Activated naive CD4-positive, alpha-beta T cell treated with anti-CD3 and anti-CD28 coated beads, Interleukin-2, amount 50 U/mL, for 24 hours (primary cell): ENCODE data around the gene KBTBD12.

ENCODE experiments used
- H3K27ac Mint-ChIP-seq: one replicate; pipeline ENCODE4 v1.8.0; 2021; ENCODE audit warnings: mild to moderate bottlenecking, mixed read lengths
- H3K27me3 Mint-ChIP-seq: one replicate; pipeline ENCODE4 v1.8.0; 2021; ENCODE audit warnings: mixed read lengths
- H3K36me3 Mint-ChIP-seq: one replicate; pipeline ENCODE4 v1.8.0; 2021; ENCODE audit warnings: mixed read lengths
- H3K4me1 Mint-ChIP-seq: one replicate; pipeline ENCODE4 v1.8.0; 2021; ENCODE audit warnings: mixed read lengths
- H3K4me3 Mint-ChIP-seq: one replicate; pipeline ENCODE4 v1.8.0; 2021; ENCODE audit warnings: mild to moderate bottlenecking, mixed read lengths
- H3K9me3 Mint-ChIP-seq: one replicate; pipeline ENCODE4 v1.8.0; 2021; ENCODE audit warnings: mixed read lengths

The KBTBD12 gene

DNA sequence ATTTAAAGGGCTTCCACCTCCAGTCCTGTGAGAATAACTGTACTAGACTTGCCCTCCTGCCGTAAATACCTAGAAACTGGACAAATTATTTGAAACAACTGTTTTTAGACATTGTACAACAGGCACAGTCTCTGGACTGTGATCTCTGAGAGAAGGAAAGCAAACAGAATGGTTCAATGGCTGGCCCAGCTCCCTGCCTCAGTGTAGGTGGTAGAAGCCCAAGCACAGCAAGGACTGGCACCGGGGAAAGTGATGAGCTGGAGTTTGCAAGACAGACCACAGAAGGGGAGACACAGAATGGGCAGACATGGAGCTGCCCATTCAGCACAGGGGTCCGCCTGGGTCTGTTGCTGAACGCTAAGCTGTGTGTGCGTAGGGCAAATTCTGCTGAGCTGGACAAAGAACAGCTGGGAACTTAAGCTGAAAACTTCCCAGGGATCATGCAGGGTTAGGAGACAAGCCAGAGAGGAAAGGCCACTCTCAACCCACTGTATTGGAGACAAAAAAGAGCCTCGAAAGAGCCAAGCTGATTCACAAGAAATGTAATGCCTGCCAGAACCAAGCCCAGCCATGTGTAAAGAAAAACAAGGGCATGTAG lies 84.6 kb downstream of the KBTBD12 start:
- H3K27ac Mint-ChIP-seq = no peak overlapping the region
- no peaks in the 10 kb centered on the region for H3K4me1 Mint-ChIP-seq
- no peaks in the 10 kb centered on the region for H3K36me3 Mint-ChIP-seq
- no peaks in the 10 kb centered on the region for H3K9me3 Mint-ChIP-seq
- peaks cover 1% of the 10 kb centered on the region for H3K27me3 Mint-ChIP-seq
- H3K4me3 Mint-ChIP-seq = no peak overlapping the region

DNA sequence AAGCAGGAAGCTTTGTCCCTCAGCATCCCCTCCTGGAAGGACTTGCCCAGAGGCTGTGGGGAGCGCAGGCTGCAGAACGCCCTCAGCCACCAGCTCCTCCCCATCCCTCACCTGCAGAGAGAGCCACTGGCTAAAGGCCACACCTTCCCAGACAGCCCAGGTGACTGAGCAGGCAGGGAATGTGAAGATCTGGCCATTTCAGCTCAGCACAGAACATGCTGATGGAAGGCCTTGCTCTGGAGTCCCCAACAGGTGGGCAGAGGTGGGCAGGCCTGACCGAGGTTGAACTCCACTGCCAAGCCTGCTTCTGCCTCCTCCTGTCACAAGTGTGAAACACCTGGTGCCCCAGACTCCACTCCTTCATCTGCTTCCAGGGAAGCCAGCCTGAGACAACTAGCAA lies 86.5 kb downstream of the KBTBD12 start:
- Mint-ChIP-seq H3K9me3 (no peaks in the 10 kb centered on the region), H3K36me3 (no peaks in the 10 kb centered on the region), H3K4me3 (no peak overlapping the region), H3K27ac (no peak overlapping the region), H3K27me3 (no peaks in the 10 kb centered on the region), H3K4me1 (no peaks in the 10 kb centered on the region)

DNA sequence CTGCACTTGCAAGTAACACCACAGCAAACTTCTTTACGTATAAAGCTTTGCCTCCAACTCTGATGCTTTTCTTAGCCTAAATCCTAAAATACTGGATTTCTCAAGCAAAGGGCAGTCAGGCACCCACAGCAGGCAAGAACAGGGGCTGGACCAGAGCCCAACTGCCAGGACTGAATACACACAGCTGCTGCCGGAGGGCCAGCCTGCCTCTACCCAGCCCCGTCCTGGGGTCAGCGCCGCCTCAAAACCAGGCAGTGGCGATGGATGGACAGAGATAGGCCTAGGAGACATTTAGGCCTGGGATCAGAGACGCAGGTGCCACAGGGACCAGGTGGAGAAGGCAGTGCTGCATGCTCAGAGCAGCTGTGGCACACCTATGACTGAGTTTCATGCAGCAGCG lies 89.6 kb downstream of the KBTBD12 start:
- no peak overlapping the region for H3K27ac Mint-ChIP-seq
- H3K4me3 Mint-ChIP-seq = no peak overlapping the region
- no peaks in the 10 kb centered on the region for H3K36me3 Mint-ChIP-seq
- H3K4me1 Mint-ChIP-seq = no peaks in the 10 kb centered on the region
- H3K27me3 Mint-ChIP-seq = no peaks in the 10 kb centered on the region
- H3K9me3 Mint-ChIP-seq = no peaks in the 10 kb centered on the region

DNA sequence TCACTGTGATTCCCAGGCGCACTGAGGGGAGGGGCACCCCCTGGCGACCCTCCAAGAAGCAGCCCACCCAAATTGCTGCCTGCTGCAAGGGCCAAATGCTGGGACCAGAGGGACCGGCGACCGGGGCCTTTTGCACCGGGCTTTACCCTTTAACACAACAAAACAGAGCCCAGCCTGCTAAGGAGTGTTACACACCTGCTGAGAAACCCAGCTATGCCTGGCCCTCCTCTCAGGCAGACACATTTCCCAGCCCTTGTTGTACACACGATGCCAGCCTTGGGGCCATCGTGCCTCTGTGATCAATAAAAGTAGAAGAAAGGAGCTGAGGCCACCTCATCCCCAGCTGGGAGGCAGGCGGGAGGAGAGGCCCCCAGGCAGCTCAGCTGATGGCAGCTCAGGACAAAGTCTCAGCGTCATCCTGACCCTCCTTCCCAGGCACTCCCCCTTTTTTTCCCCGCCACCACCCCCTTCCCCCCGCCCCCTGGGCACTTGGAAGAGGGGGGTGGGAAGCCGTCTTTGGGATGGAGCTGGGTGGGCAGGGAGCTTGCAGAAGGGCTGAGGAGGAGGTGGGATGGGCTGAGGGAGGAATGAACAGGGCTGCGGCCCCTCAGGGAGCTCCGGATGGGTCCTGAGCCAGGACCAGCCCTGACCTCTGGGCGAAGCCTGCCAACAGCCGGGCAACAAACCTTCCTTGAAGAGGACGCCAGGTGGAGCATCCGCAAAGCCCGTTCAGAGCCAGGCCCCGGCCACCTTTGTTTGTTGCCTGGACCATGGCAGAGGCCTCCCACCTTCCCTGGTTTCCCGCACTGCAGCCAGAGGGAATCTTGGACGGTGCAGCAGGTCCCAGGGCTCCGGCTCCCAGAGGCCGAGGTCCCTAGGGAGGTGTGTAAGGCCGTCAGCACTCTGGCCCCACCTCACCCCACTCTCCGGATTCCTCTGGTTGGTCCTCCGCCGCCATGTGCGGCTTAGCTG lies 91.3 kb downstream of the KBTBD12 start:
- Mint-ChIP-seq H3K36me3 (no peaks in the 10 kb centered on the region), H3K4me3 (no peak overlapping the region), H3K9me3 (no peaks in the 10 kb centered on the region), H3K4me1 (peaks cover 2% of the 10 kb centered on the region), H3K27me3 (peaks cover under 1% of the 10 kb centered on the region), H3K27ac (no peak overlapping the region)

DNA sequence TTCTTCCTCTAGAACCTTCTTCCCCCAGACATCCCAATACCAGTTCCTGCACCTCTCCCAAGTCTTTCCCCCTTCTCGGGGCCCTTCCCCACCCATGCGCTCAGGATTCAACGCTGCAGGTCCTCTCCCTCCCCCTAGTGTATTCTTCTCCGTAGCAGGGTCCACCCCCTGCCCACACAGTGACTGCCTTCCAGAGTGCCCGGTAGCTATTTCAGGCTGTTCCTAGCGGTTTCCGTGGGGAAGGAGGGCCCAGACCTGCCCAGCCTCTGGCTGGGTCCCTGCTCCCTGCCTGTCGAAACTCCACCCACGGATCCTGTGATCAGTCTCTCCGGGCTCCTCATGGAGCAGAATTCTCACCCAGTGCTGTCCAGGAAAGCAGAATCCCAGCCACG lies 92.0 kb downstream of the KBTBD12 start:
- Mint-ChIP-seq H3K27ac (no peak overlapping the region), H3K4me1 (peaks cover 5% of the 10 kb centered on the region), H3K36me3 (no peaks in the 10 kb centered on the region)

DNA sequence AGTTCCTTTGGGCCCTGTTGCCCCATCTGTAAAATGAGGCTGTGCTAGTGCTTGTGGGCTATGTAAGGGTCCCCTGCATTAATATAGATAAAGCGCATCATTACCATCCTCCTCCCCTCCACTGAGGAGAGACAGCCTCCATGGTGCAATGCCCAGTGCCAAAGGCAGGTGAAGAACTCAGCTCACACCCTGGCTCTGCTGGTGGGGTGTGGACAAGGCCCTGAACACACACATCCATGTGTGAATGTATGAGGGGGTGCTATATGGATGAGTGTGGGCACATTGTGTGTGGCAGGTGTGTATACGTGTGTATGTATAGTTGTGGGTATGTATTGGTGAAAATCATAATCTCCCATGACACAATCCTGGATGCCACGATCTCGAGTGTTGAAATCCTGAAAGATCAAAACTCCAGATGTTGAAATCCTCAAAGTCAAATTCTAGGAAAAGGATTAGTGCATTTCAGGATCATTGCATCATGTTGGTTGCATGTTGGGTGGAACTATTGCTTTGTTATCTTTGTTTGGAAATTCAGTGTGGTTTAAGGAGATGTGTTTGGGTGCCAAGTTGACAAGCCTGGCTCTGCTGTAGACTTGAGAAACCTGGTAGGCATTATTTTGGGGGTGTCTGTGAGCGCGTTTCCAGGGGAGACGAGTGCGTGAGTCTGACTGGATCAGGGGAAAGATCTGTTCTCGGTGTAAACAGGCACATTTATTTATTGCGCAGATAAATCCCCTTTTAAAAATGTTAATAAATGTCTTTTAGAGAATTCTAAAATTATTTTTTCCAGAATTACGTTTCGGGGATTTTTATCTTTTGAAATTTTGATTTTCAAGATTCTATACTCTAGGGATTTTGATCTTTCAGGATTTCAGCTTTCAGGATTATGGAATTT lies 95.2 kb downstream of the KBTBD12 start:
- H3K4me3 Mint-ChIP-seq = no peak overlapping the region
- no peaks in the 10 kb centered on the region for H3K36me3 Mint-ChIP-seq
- peaks cover 5% of the 10 kb centered on the region for H3K4me1 Mint-ChIP-seq
- H3K9me3 Mint-ChIP-seq = no peaks in the 10 kb centered on the region
- H3K27me3 Mint-ChIP-seq = peaks cover 3% of the 10 kb centered on the region
- H3K27ac Mint-ChIP-seq = no peak overlapping the region

More for the DNA sequence above, 92.0 kb downstream of the KBTBD12 start:
- Mint-ChIP-seq H3K27me3 (peaks cover 3% of the 10 kb centered on the region), H3K4me3 (no peak overlapping the region), H3K9me3 (no peaks in the 10 kb centered on the region)

DNA sequence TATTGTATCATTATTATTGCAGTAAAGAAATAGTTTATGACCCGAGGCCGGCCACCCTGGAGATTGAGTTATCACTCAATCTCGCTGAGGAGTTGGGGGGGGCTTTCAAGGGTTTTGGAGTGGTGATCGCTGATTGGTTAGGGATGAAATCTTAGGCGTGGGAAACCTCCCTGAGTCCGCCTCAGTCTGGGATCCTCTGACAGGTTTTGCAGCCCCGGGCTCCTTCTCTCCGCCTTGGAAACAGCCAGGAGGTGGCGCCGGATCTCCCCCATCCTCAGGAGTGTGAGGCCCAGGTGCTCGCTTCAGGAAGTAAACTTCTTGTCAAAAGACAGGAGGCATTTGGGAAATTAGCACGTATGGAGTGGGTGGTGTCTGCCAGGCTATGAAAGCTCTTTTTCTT lies 96.1 kb downstream of the KBTBD12 start:
- Mint-ChIP-seq H3K4me1 (peaks cover 5% of the 10 kb centered on the region), H3K4me3 (no peak overlapping the region), H3K9me3 (no peaks in the 10 kb centered on the region), H3K27ac (no peak overlapping the region), H3K36me3 (no peaks in the 10 kb centered on the region), H3K27me3 (peaks cover 3% of the 10 kb centered on the region)

DNA sequence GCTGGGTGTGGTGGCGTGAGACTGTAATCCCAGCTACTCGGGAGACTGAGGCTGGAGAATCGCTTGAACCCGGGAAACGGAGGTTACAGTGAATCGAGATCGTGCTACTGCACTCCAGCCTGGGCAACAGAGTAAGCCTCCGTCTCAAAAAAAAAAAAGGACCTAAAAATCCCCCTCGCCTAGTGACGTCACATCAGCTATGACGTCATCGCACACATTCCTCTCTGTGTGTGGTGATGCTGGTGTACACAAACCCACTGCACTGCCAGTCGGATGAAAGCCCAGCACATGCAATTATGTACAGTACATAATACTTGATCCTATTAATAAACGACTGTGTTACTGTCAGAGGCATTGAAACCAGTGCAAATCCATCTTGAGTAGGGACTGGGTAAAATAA lies 97.0 kb downstream of the KBTBD12 start:
- no peaks in the 10 kb centered on the region for H3K36me3 Mint-ChIP-seq
- no peaks in the 10 kb centered on the region for H3K9me3 Mint-ChIP-seq
- H3K27ac Mint-ChIP-seq = no peak overlapping the region
- H3K27me3 Mint-ChIP-seq = peaks cover 3% of the 10 kb centered on the region
- H3K4me1 Mint-ChIP-seq = peaks cover 5% of the 10 kb centered on the region
- no peak overlapping the region for H3K4me3 Mint-ChIP-seq

DNA sequence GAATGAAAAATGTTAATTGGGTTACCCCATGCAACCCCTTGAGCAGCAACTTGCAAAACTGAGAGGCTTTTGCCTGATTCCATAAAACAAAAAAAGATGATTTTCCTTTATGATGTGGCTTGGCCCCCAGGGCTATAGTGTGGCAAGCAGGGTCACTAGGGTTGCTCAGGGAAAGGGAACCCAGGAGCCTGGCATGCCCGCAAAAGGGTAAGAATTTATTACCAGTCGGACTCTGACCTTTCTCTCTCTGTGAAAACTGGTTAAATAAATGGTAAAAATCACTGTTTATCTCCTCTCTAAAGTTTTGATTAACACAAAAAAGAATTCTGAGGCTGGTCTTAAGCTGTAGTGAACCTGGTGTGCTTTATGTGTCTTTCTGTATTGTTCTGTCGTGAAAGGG lies 99.5 kb downstream of the KBTBD12 start:
- H3K27ac Mint-ChIP-seq = no peak overlapping the region
- no peaks in the 10 kb centered on the region for H3K9me3 Mint-ChIP-seq
- no peak overlapping the region for H3K4me3 Mint-ChIP-seq
- peaks cover 5% of the 10 kb centered on the region for H3K4me1 Mint-ChIP-seq
- peaks cover 3% of the 10 kb centered on the region for H3K27me3 Mint-ChIP-seq
- H3K36me3 Mint-ChIP-seq = no peaks in the 10 kb centered on the region

DNA sequence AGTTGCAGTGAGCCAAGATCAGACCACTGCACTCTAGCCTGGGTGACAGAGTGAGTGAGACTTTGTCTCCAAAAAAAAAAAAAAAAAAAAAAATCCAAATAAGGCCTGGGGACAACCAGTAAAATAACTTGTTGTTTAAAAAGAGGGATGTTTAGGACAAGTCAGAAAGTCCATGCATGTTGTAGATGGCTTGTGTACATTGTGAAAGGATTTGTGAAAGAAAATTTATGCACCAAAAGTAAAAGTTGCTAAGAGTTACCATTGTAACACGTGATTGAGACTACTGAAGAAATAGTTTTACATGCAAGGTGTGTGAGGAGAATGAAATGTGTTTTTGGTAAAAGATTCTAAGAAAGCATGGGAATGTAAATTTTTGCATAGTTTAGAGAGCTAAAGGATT lies 101.5 kb downstream of the KBTBD12 start:
- H3K4me1 Mint-ChIP-seq = peaks cover 1% of the 10 kb centered on the region
- no peaks in the 10 kb centered on the region for H3K9me3 Mint-ChIP-seq
- no peak overlapping the region for H3K27ac Mint-ChIP-seq

DNA sequence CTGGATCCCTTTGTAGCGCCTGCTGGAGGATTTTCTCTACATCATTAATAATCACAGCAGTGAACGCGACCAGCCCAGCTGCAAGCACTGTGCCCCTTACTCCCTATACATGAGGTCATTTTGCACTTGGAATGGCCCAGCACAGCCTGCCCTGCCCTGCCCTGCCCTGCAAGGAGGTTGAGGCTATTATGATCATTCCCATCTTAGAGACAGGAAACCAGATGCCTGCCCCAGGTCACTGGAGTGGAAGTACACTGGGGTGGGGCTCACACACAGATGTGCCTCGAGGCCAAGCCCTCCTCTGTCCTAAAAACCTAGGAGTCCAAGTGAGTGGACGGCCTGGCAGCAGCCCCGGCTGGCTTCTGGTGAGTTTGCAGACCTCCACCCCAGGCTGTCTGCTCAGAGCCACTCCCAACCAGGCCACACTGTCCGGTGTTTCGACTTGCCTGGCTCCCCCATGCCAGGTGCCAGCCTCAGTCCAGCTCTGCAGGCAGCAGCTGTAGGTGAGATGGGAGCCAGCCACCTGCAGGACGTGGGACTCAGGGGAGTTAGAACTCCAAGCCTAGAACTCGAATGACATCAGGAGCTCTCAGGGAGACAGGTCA lies 106.8 kb downstream of the KBTBD12 start:
- peaks cover 3% of the 10 kb centered on the region for H3K27me3 Mint-ChIP-seq

More for the DNA sequence above, 101.5 kb downstream of the KBTBD12 start:
- Mint-ChIP-seq H3K4me3 (no peak overlapping the region), H3K27me3 (peaks cover under 1% of the 10 kb centered on the region), H3K36me3 (no peaks in the 10 kb centered on the region)

DNA sequence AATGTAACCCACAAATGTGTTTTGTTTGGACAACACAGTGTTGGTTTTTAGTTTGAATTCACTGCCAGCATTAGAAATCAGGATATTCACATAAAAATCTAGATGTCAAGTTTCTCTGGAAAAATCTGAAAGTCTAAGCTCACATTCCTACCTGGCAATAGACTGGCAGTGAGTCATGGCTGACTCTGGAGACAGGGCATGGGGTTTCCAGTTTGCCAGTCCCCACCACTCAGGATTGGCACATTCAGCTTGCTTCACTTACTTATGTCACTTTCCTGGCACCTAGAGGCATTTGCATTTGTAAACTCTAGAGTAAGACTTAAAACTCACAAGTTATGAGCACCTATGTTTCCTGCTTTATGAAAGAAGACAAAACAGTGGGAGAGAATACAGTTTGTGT lies 118.1 kb downstream of the KBTBD12 start:
- Mint-ChIP-seq H3K4me3 (no peak overlapping the region), H3K4me1 (no peaks in the 10 kb centered on the region), H3K9me3 (no peaks in the 10 kb centered on the region), H3K36me3 (peaks cover 1% of the 10 kb centered on the region), H3K27ac (no peak overlapping the region), H3K27me3 (peaks cover 11% of the 10 kb centered on the region)

More for the DNA sequence above, 106.8 kb downstream of the KBTBD12 start:
- Mint-ChIP-seq H3K9me3 (no peaks in the 10 kb centered on the region), H3K36me3 (no peaks in the 10 kb centered on the region), H3K27ac (no peak overlapping the region), H3K4me1 (no peaks in the 10 kb centered on the region), H3K4me3 (no peak overlapping the region)

DNA sequence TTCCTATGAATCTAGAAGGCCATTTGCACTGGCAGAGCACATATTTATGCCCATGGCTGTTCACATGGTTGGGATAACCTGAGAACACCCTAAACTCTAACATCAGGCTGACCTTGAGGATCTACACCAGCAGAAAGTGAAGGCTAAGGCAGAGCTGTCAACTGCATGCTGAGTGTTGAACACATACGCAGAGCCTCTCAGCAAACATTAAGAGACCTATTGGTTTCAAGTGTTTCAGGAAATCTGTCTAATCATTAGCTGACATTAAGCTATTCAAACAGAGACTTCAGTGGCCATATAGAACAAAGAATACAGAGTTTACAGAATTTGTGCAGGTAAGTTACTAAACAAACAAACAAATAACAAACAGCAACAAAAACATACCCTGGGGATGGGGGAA lies 121.1 kb downstream of the KBTBD12 start:
- Mint-ChIP-seq H3K4me1 (no peaks in the 10 kb centered on the region), H3K9me3 (no peaks in the 10 kb centered on the region), H3K36me3 (peaks cover 1% of the 10 kb centered on the region), H3K4me3 (no peak overlapping the region), H3K27ac (no peak overlapping the region), H3K27me3 (peaks cover 11% of the 10 kb centered on the region)
